Osteocyte (in vitro differentiated cells): ENCODE measurements around the gene DISP1. TPM values are rescaled to one million over a fixed set of nuclear protein-coding genes. Genes with fewer than 3 reads are reported as not detected.

Experiments used
- DNase-seq: peaks from one replicate; pipeline ENCODE4 v3.0.0; 2021; ENCODE audit warnings: mixed read lengths; ENCODE audit not compliant: unreplicated experiment; ENCODE audit errors: extremely low spot score
- H3K27ac Mint-ChIP-seq: one replicate; pipeline ENCODE4 v1.8.0; 2021; ENCODE audit warnings: mild to moderate bottlenecking, mixed read lengths; ENCODE audit not compliant: unreplicated experiment
- H3K27me3 Mint-ChIP-seq: one replicate; pipeline ENCODE4 v1.8.0; 2021; ENCODE audit warnings: mixed read lengths; ENCODE audit not compliant: unreplicated experiment
- H3K36me3 Mint-ChIP-seq: one replicate; pipeline ENCODE4 v1.8.0; 2021; ENCODE audit warnings: mixed read lengths; ENCODE audit not compliant: unreplicated experiment
- H3K4me1 Mint-ChIP-seq: one replicate; pipeline ENCODE4 v1.8.0; 2021; ENCODE audit warnings: mixed read lengths; ENCODE audit not compliant: unreplicated experiment
- H3K4me3 Mint-ChIP-seq: one replicate; pipeline ENCODE4 v1.8.0; 2021; ENCODE audit warnings: mild to moderate bottlenecking, moderate library complexity, mixed read lengths; ENCODE audit not compliant: unreplicated experiment
- H3K9me3 Mint-ChIP-seq: one replicate; pipeline ENCODE4 v1.8.0; 2021; ENCODE audit warnings: mixed read lengths; ENCODE audit not compliant: unreplicated experiment
- total RNA-seq: library from RNA; stranded (reverse); gene quantifications from 2 replicates; pipeline ENCODE4 v1.2.1, GENCODE V29; 2021
- TF ChIP-seq, protein P1 (sequence below): fragments of 200-600 bp; sonication (generic); IDR thresholded peaks from 2 replicates; pipeline ENCODE4 v1.5.0; 2021; ENCODE audit warnings: antibody characterized with exemption, mild to moderate bottlenecking, moderate library complexity

DISP1 gene
- total RNA-seq, 1 donor from 2014 or later, result 4.9 TPM

GRCh38 chr1:222852326-222852725 lies 37.5 kb downstream of the DISP1 start:
- Mint-ChIP-seq H3K36me3 (peaks cover 12% of the 10 kb centered on the region), H3K9me3 (peaks cover 10% of the 10 kb centered on the region), H3K4me1 (peaks cover 10% of the 10 kb centered on the region), H3K4me3 (no peak overlapping the region), H3K27me3 (no peaks in the 10 kb centered on the region), H3K27ac (no peak overlapping the region)
- no peak for DNase-seq
- TF ChIP-seq, protein P1, sequence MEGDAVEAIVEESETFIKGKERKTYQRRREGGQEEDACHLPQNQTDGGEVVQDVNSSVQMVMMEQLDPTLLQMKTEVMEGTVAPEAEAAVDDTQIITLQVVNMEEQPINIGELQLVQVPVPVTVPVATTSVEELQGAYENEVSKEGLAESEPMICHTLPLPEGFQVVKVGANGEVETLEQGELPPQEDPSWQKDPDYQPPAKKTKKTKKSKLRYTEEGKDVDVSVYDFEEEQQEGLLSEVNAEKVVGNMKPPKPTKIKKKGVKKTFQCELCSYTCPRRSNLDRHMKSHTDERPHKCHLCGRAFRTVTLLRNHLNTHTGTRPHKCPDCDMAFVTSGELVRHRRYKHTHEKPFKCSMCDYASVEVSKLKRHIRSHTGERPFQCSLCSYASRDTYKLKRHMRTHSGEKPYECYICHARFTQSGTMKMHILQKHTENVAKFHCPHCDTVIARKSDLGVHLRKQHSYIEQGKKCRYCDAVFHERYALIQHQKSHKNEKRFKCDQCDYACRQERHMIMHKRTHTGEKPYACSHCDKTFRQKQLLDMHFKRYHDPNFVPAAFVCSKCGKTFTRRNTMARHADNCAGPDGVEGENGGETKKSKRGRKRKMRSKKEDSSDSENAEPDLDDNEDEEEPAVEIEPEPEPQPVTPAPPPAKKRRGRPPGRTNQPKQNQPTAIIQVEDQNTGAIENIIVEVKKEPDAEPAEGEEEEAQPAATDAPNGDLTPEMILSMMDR, result no peak

DNA sequence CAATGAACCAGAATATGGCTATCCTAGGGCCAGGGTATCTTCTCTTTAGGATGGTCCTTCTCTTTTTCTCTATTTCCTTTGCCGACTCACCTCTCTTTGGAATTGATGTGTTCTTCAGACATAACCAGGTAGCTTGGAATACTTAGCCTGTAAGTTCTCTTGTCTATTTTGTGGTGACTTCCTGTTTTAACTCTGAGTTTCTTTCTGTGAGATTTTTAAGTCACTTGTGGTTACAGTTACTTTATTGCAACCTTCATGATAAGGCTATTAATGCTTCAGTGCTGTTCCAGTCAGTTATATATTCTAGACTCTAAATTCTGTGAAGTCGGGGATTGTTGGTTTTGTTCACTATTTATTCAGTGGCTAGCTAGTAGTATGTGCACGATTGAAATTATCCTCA lies 46.2 kb downstream of the DISP1 start:
- peaks cover 13% of the 10 kb centered on the region for H3K4me1 Mint-ChIP-seq
- no peaks in the 10 kb centered on the region for H3K27me3 Mint-ChIP-seq
- TF ChIP-seq, protein P1, result no peak
- H3K36me3 Mint-ChIP-seq, result peaks cover 16% of the 10 kb centered on the region
- peaks cover 15% of the 10 kb centered on the region for H3K9me3 Mint-ChIP-seq
- no peak overlapping the region for H3K27ac Mint-ChIP-seq
- H3K4me3 Mint-ChIP-seq, result no peak overlapping the region
- DNase-seq, result no peak

Other genes with a start within 250 kb of the DISP1 start
- gene TAF1A, start 225.1 kb upstream of the DISP1 start, total RNA-seq, result 6.1 and 6.3 TPM in 2 replicates
- gene MIA3, start 196.9 kb upstream of the DISP1 start, total RNA-seq, result 82.2 and 83.6 TPM in 2 replicates
- 64.5 and 65.2 TPM in 2 replicates for gene AIDA, start 102.5 kb upstream of the DISP1 start, total RNA-seq
- gene BROX, start 102.5 kb upstream of the DISP1 start, total RNA-seq, result 41.4 and 45.1 TPM in 2 replicates
- gene FAM177B, start 77.8 kb upstream of the DISP1 start, total RNA-seq, result not detected in 2 replicates